ENCODE data around the gene SLX9. TPM values are rescaled to one million over a fixed set of nuclear protein-coding genes. Genes with fewer than 3 reads are reported as not detected.
"Not testable (repeated sequence)": the region's sequence is repeated elsewhere in the genome, so short reads cannot be mapped to it uniquely, and the experiment has no call there.

The SLX9 gene
- polyA plus RNA-seq, 4 donors, result 10.3 to 27.6 (median 12.4) TPM

- DNase-seq (ENCODE audit: low read depth in 4 of 4, low spot score in 3 of 4), result no peak
These were observed 32.5 kb downstream of the SLX9 start for GRCh38 chr21:44972301-44972814.

DNA sequence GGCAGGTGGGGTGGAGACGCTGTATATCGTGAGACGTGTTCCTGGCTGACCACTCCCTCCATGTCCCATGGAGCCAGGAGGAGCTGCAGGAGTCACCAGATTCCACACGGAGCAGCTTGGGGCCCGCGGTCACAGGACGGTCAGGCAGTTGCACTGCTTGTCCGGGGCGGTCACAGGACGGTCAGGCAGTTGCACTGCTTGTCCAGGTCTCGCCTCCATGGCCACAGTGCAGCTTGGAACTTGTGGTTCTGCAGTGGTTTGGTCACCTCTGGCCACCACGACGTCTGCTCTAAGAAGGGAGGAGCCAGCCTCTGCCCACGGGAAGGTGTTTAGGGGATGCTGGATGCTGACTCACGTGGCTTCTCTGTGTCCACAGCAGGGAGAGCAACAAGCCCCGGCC lies 33.0 kb downstream of the SLX9 start:
- no peak for DNase-seq (ENCODE audit: low read depth in 4 of 4, low spot score in 3 of 4)

- no peak for DNase-seq (ENCODE audit: low read depth in 4 of 4, low spot score in 3 of 4)
These were observed 33.8 kb downstream of the SLX9 start for GRCh38 chr21:44973598-44973997.

DNA sequence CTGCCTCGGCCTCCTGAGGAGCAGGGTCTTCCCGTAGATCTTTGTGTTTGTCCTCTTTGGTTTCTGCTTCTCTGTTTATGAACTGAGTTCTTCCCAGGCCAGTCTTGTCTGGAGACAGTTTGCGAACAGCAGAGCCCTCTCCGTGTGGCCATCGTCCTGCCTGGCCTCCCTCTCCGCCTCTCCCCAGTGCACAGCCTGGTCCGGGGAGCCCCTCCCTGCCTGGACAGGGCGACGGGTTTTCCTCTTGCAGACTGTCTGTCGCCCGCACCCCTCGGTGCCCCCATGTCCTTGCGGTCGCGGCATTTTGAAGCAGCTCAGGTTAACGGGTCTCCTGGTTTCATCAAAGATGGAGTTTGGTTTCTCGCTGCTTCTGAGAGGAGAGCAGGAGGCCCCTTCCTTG lies 34.8 kb downstream of the SLX9 start:
- DNase-seq (ENCODE audit: low read depth in 4 of 4, low spot score in 3 of 4), result no peak

- DNase-seq (ENCODE audit: low read depth in 4 of 4, low spot score in 3 of 4), result no peak
These were observed 36.1 kb downstream of the SLX9 start for GRCh38 chr21:44975720-44976555.

GRCh38 chr21:44976556-44977393 lies 36.9 kb downstream of the SLX9 start:
- not testable (repeated sequence) for DNase-seq (ENCODE audit: low read depth in 4 of 4, low spot score in 3 of 4)

GRCh38 chr21:44977616-44978340 lies 37.9 kb downstream of the SLX9 start:
- no peak for DNase-seq (ENCODE audit: low read depth in 4 of 4, low spot score in 3 of 4)

- DNase-seq (ENCODE audit: low read depth in 4 of 4, low spot score in 3 of 4), result no peak
These were observed 40.1 kb downstream of the SLX9 start for GRCh38 chr21:44979687-44980561.

- DNase-seq (ENCODE audit: low read depth in 4 of 4, low spot score in 3 of 4), result no peak
These were observed 41.0 kb downstream of the SLX9 start for GRCh38 chr21:44980562-44981489.

- no peak for DNase-seq (ENCODE audit: low read depth in 4 of 4, low spot score in 3 of 4)
These were observed 42.9 kb downstream of the SLX9 start for GRCh38 chr21:44982558-44983250.

GRCh38 chr21:44983421-44984206 lies 43.8 kb downstream of the SLX9 start:
- DNase-seq (ENCODE audit: low read depth in 4 of 4, low spot score in 3 of 4), result no peak

- DNase-seq (ENCODE audit: low read depth in 4 of 4, low spot score in 3 of 4), result no peak
These were observed 44.6 kb downstream of the SLX9 start for GRCh38 chr21:44984428-44984791.

DNA sequence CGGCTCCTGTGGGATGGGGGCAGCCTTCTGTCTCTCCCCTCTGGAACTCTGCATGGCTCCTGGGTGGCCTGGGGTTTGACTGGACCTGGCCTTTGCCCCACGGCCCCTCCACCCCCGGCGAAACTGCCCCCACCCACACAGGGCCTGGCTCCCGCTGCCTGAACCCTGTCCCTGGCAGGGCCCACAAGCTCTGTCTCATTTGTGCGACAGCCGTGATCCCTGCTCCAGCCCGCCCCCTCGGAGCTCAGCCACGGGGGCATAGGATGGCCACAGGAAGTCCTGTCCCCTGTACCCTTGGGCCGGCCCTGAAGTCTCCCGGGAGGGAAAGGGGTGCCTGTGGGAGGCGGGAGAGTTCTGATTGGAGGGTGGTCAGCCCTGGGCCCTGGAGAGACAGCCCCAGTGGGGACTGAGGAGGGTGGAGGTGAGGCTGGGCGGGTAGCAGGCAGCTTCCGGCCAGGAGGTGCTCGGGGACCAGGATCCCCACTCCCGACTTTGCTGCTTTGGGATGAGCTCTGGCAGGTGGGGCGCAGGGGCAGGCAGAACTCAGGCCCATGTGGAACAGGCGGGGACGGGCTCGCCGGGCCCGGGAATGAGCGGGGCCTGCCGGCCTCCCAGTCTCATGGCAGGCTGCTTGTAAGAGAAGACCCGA lies 45.1 kb downstream of the SLX9 start:
- DNase-seq (ENCODE audit: low read depth in 4 of 4, low spot score in 3 of 4), result no peak

DNA sequence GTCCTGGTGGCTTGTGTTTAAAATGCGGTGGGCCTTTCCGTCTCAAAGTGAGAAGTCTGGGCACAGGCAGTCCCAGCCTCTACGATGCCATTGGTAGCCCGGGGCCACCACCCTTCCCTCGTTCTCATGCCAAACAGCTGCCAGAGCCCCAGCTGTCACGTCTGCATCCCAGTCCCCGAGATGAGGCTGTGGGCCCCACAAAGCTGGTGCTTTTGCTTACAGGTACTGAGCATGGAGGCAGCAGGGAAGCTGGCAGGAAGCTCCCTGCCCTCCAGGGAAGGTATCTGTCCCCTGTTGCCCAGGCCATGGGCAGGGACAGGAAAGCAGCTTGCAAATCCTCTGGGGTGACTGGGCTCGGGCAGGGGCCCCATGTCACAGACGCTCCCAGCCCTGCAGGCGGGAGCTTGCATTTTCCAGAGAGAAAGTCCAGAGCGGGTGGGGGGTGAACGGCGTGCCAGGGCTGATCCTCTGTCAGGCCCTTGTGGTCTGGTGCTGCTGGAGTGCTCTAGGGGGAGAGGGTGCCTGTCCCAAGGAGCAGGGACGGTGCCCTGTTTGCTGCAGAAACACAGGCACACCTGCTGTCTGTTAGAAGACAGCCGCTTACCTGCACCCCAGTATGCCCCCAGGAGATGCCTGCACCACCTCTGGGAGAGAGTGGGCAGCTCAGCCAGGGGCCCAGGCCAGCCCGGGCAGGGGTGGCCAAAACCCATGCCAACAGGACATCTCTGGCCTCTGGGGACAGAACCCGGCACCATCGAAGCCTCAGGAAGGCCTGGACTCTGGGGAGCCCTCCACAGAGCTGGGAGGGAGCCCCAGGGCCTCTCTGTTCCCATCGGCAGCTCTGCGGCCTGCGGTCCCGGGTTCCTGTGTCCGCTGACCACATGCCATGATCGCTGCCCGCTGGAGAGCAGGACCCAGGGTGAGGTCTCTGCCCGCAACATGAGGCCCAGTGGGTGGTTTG lies 45.9 kb downstream of the SLX9 start:
- no peak for DNase-seq (ENCODE audit: low read depth in 4 of 4, low spot score in 3 of 4)

GRCh38 chr21:44986471-44987291 lies 46.9 kb downstream of the SLX9 start:
- DNase-seq (ENCODE audit: low read depth in 4 of 4, low spot score in 3 of 4), result no peak

Data from left renal pelvis (tissue), 4 donors.